Measurements from ENCODE around the gene BAIAP2.

Gene BAIAP2

GRCh38 chr17:81120149-81120484, 85.2 kb downstream of the BAIAP2 start:
- peak; percentile 25; the same call in 1 of the 2 replicates for TF ChIP-seq ZBTB7A (IDR thresholded peaks at IDR 0.05; ENCODE audit: low read depth)
- TF ChIP-seq TCF12 (IDR thresholded peaks at IDR 0.05; ENCODE audit: low read depth), result no peak

GRCh38 chr17:81120695-81121621, 86.0 kb downstream of the BAIAP2 start:
- TF ChIP-seq EP300 (IDR thresholded peaks at IDR 0.05; ENCODE audit: borderline replicate concordance) (no peak), NFIC (IDR thresholded peaks at IDR 0.05) (no peak)

- TF ChIP-seq CEBPB (IDR thresholded peaks at IDR 0.05) (no peak), TCF12 (IDR thresholded peaks at IDR 0.05; ENCODE audit: low read depth) (no peak), USF1 (IDR thresholded peaks at IDR 0.05) (no peak), REST (IDR thresholded peaks at IDR 0.05; ENCODE audit: low read depth) (0 out of 2 replicates have a peak, but pooled peaks have one; percentile 12), EP300 (IDR thresholded peaks at IDR 0.05; ENCODE audit: borderline replicate concordance) (no peak), CREB1 (IDR thresholded peaks at IDR 0.05; ENCODE audit: low read depth) (no peak)
Observed at GRCh38 chr17:81121841-81122733, 87.1 kb downstream of the BAIAP2 start.

- TF ChIP-seq MAX (IDR thresholded peaks at IDR 0.05) (no peak), EP300 (IDR thresholded peaks at IDR 0.05; ENCODE audit: borderline replicate concordance) (no peak), FOXM1 (IDR thresholded peaks at IDR 0.05; ENCODE audit: borderline replicate concordance, low read depth) (no peak), EGR1 (IDR thresholded peaks at IDR 0.05) (no peak), CREB1 (IDR thresholded peaks at IDR 0.05; ENCODE audit: low read depth) (no peak), REST (IDR thresholded peaks at IDR 0.05; ENCODE audit: low read depth) (no peak), TAF1 (IDR thresholded peaks at IDR 0.05; ENCODE audit: low read depth) (no peak), TEAD4 (IDR thresholded peaks at IDR 0.05) (no peak)
Observed at GRCh38 chr17:81123052-81124048, 88.4 kb downstream of the BAIAP2 start.

- no peak for TF ChIP-seq TCF12 (IDR thresholded peaks at IDR 0.05; ENCODE audit: low read depth)
- TF ChIP-seq NFIC (IDR thresholded peaks at IDR 0.05), result no peak
- no peak for TF ChIP-seq RAD21 (IDR thresholded peaks at IDR 0.05; ENCODE audit: low read depth)
- no peak for TF ChIP-seq EP300 (IDR thresholded peaks at IDR 0.05; ENCODE audit: borderline replicate concordance)
- TF ChIP-seq MAX (IDR thresholded peaks at IDR 0.05), result no peak
- no peak for TF ChIP-seq YY1 (IDR thresholded peaks at IDR 0.05; ENCODE audit: low read depth)
- no peak for TF ChIP-seq TEAD4 (IDR thresholded peaks at IDR 0.05)
- no peak for TF ChIP-seq ZBTB7A (IDR thresholded peaks at IDR 0.05; ENCODE audit: low read depth)
- TF ChIP-seq CREB1 (IDR thresholded peaks at IDR 0.05; ENCODE audit: low read depth), result no peak
- TF ChIP-seq FOXM1 (IDR thresholded peaks at IDR 0.05; ENCODE audit: borderline replicate concordance, low read depth), result no peak
- no peak for TF ChIP-seq CEBPB (IDR thresholded peaks at IDR 0.05)
- no peak for TF ChIP-seq EGR1 (IDR thresholded peaks at IDR 0.05)
- TF ChIP-seq TAF1 (IDR thresholded peaks at IDR 0.05; ENCODE audit: low read depth), result no peak
- no peak for TF ChIP-seq REST (IDR thresholded peaks at IDR 0.05; ENCODE audit: low read depth)
- no peak for TF ChIP-seq USF1 (IDR thresholded peaks at IDR 0.05)
Observed at GRCh38 chr17:81124377-81124776, 89.4 kb downstream of the BAIAP2 start.

All from Ishikawa (cell line).